Fibroblast of lung (primary cell): ENCODE measurements around the gene FAM3D. TPM values are rescaled to one million over a fixed set of nuclear protein-coding genes. Genes with fewer than 3 reads are reported as not detected.

ENCODE experiments used
- DNase-seq, 2 donors: peaks; one replicate each; pipeline versions ENCODE4 v3.0.0 to v3.0.0-alpha.2; 2010; ENCODE audit warnings: low read depth in 2 of 2
- H2AFZ ChIP-seq: 2 replicates; pipeline ENCODE4 v1.5.1; 2012; ENCODE audit warnings: low read length, control low read depth, inconsistent platforms
- H3K27ac ChIP-seq: 2 replicates; pipeline ENCODE4 v1.5.1; 2011; ENCODE audit warnings: low read length, control low read depth; ENCODE audit not compliant: insufficient read depth
- H3K27me3 ChIP-seq: 2 replicates; pipeline ENCODE4 v1.5.1; 2011; ENCODE audit warnings: mild to moderate bottlenecking, low read length; ENCODE audit not compliant: control insufficient read depth, insufficient read depth
- H3K36me3 ChIP-seq: 2 replicates; pipeline ENCODE4 v1.5.1; 2011; ENCODE audit warnings: low read length; ENCODE audit not compliant: control insufficient read depth, insufficient read depth
- H3K4me1 ChIP-seq: 2 replicates; pipeline ENCODE4 v1.5.1; 2011; ENCODE audit warnings: low read length; ENCODE audit not compliant: control insufficient read depth, insufficient read depth; ENCODE audit errors: extremely low read depth
- H3K4me2 ChIP-seq: 2 replicates; pipeline ENCODE4 v1.5.1; 2011; ENCODE audit warnings: low read length, control low read depth; ENCODE audit not compliant: insufficient read depth; ENCODE audit errors: extremely low read depth
- H3K4me3 ChIP-seq, 4 experiments: fragments of 200-600 bp in 1 of 4; sonication (generic) in 1 of 4; replicated peaks in 1 of 4; 2 replicates each; pipeline ENCODE4 v1.5.1; 2011 to 2016; ENCODE audit warnings: low read length in 4 of 4, low read depth in 3 of 4, mild to moderate bottlenecking in 3 of 4, control low read depth in 2 of 4, inconsistent platforms in 1 of 4, mixed read lengths in 1 of 4; ENCODE audit not compliant: insufficient read depth in 1 of 4; ENCODE audit errors: control extremely low read depth in 1 of 4
- H3K79me2 ChIP-seq: 2 replicates; pipeline ENCODE4 v1.5.1; 2012; ENCODE audit warnings: mild to moderate bottlenecking, low read length, inconsistent platforms; ENCODE audit not compliant: control insufficient read depth, insufficient read depth
- H3K9ac ChIP-seq: 2 replicates; pipeline ENCODE4 v1.5.1; 2011; ENCODE audit warnings: mild to moderate bottlenecking, low read length, control low read depth; ENCODE audit not compliant: insufficient read depth
- H3K9me3 ChIP-seq: 2 replicates; pipeline ENCODE4 v1.5.1; 2012; ENCODE audit warnings: low read depth, low read length; ENCODE audit not compliant: control insufficient read depth, insufficient read depth
- H4K20me1 ChIP-seq: 2 replicates; pipeline ENCODE4 v1.5.1; 2011; ENCODE audit warnings: low read length; ENCODE audit not compliant: control insufficient read depth, insufficient read depth; ENCODE audit errors: extremely low read depth
- CTCF ChIP-seq, 2 donors: IDR thresholded peaks in 1 of 2; conservative IDR thresholded peaks in 1 of 2; 1 replicate in 1 of 2; 2 replicates in 1 of 2; pipeline ENCODE4 v1.5.1; 2011 to 2012; ENCODE audit warnings: low read length in 2 of 2, control low read depth in 1 of 2, inconsistent platforms in 1 of 2, low read depth in 1 of 2, mild to moderate bottlenecking in 1 of 2
- EZH2 ChIP-seq: IDR thresholded peaks from 2 replicates; pipeline ENCODE4 v1.5.1; 2012; ENCODE audit warnings: low read length, control low read depth, mild to moderate bottlenecking; ENCODE audit errors: missing control alignments
- polyA plus RNA-seq, 2 donors: library from polyadenylated mRNA; depleted of rRNA in 1 of 2; stranded (reverse) in 1 of 2; unstranded in 1 of 2; fragments of >200 nt; gene quantifications; 2 replicates each; pipeline ENCODE4 v1.2.1, GENCODE V29; 2011 to 2012; ENCODE audit warnings: missing spikeins in 1 of 2
- total RNA-seq: library from RNA; depleted of rRNA; stranded (reverse); fragments of >200 nt; gene quantifications from 2 replicates; pipeline ENCODE4 v1.2.1, GENCODE V29; 2014

FAM3D gene
- total and polyA plus RNA-seq, 2 donors (not counting 1 experiment from before 2014, with no cell fraction given) = not detected

GRCh38 chr3:58683001-58683458 lies 16.5 kb upstream of the FAM3D start:
- no peaks in the 10 kb centered on the region for H3K4me1 ChIP-seq
- no peak overlapping the region for H2AFZ ChIP-seq
- TF ChIP-seq CTCF (conservative IDR thresholded peaks at IDR 0.05 in 1 of 2, IDR thresholded peaks at IDR 0.05 in 1 of 2; ENCODE audit: low read depth in 1 of 2, low read length in 2 of 2) = no peak
- no peak for TF ChIP-seq EZH2
- no peaks in the 10 kb centered on the region for H3K27me3 ChIP-seq
- no peak for DNase-seq
- no peak overlapping the region for H3K4me2 ChIP-seq
- H3K4me3 ChIP-seq = no peak overlapping the region
- no peak overlapping the region for H3K27ac ChIP-seq
- H3K36me3 ChIP-seq = no peaks in the 10 kb centered on the region
- H3K9ac ChIP-seq = no peak overlapping the region
- H4K20me1 ChIP-seq = no peaks in the 10 kb centered on the region
- H3K9me3 ChIP-seq = no peaks in the 10 kb centered on the region
- no peaks in the 10 kb centered on the region for H3K79me2 ChIP-seq

- Histone ChIP-seq H3K9ac (no peak overlapping the region), H3K9me3 (no peaks in the 10 kb centered on the region), H3K4me3 (no peak overlapping the region), H3K4me1 (no peaks in the 10 kb centered on the region), H3K4me2 (no peak overlapping the region), H3K36me3 (no peaks in the 10 kb centered on the region), H3K27ac (no peak overlapping the region), H2AFZ (no peak overlapping the region), H4K20me1 (no peaks in the 10 kb centered on the region), H3K79me2 (no peaks in the 10 kb centered on the region), H3K27me3 (no peaks in the 10 kb centered on the region)
- TF ChIP-seq EZH2 = no peak
- no peak for TF ChIP-seq CTCF (conservative IDR thresholded peaks at IDR 0.05 in 1 of 2, IDR thresholded peaks at IDR 0.05 in 1 of 2; ENCODE audit: low read depth in 1 of 2, low read length in 2 of 2)
- DNase-seq = no peak
These were observed 15.3 kb upstream of the FAM3D start for GRCh38 chr3:58681863-58682262.

- H3K9ac ChIP-seq = no peak overlapping the region
- no peak overlapping the region for H3K4me3 ChIP-seq
- H3K27me3 ChIP-seq = no peaks in the 10 kb centered on the region
- H3K4me2 ChIP-seq = no peak overlapping the region
- H3K9me3 ChIP-seq = no peaks in the 10 kb centered on the region
- DNase-seq = no peak
- no peak overlapping the region for H2AFZ ChIP-seq
- no peaks in the 10 kb centered on the region for H3K79me2 ChIP-seq
- H3K4me1 ChIP-seq = no peaks in the 10 kb centered on the region
- no peaks in the 10 kb centered on the region for H3K36me3 ChIP-seq
- H4K20me1 ChIP-seq = no peaks in the 10 kb centered on the region
- no peak overlapping the region for H3K27ac ChIP-seq
- no peak for TF ChIP-seq CTCF (conservative IDR thresholded peaks at IDR 0.05 in 1 of 2, IDR thresholded peaks at IDR 0.05 in 1 of 2; ENCODE audit: low read depth in 1 of 2, low read length in 2 of 2)
- TF ChIP-seq EZH2 = no peak
These were observed 14.4 kb upstream of the FAM3D start for GRCh38 chr3:58680879-58681525.
